Nephron progenitor cell (in vitro differentiated cells): ENCODE measurements around the gene CHSY1.
"Not testable (repeated sequence)": the region's sequence is repeated elsewhere in the genome, so short reads cannot be mapped to it uniquely, and the experiment has no call there.

Experiments used
- DNase-seq: peaks from one replicate; pipeline ENCODE4 v3.0.0; 2021
- H3K27ac Mint-ChIP-seq: 2 replicates; pipeline ENCODE4 v1.8.0; 2021; ENCODE audit warnings: mild to moderate bottlenecking, moderate library complexity, mixed read lengths
- H3K27me3 Mint-ChIP-seq: 2 replicates; pipeline ENCODE4 v1.8.0; 2021; ENCODE audit warnings: mild to moderate bottlenecking, low read depth, mixed read lengths; ENCODE audit not compliant: poor library complexity
- H3K36me3 Mint-ChIP-seq: 2 replicates; pipeline ENCODE4 v1.8.0; 2021; ENCODE audit warnings: low read depth, mixed read lengths
- H3K4me1 Mint-ChIP-seq: 2 replicates; pipeline ENCODE4 v1.8.0; 2021; ENCODE audit warnings: mixed read lengths
- H3K4me3 Mint-ChIP-seq: 2 replicates; pipeline ENCODE4 v1.8.0; 2021; ENCODE audit warnings: mild to moderate bottlenecking, moderate library complexity, mixed read lengths
- H3K9me3 Mint-ChIP-seq: 2 replicates; pipeline ENCODE4 v1.8.0; 2021; ENCODE audit warnings: mild to moderate bottlenecking, moderate library complexity, mixed read lengths
- TF ChIP-seq, protein P1 (sequence below): fragments of 200-600 bp; sonication (generic); IDR thresholded peaks from 2 replicates; pipeline ENCODE4 v1.5.0; 2021; ENCODE audit warnings: antibody characterized with exemption

The CHSY1 gene

DNA sequence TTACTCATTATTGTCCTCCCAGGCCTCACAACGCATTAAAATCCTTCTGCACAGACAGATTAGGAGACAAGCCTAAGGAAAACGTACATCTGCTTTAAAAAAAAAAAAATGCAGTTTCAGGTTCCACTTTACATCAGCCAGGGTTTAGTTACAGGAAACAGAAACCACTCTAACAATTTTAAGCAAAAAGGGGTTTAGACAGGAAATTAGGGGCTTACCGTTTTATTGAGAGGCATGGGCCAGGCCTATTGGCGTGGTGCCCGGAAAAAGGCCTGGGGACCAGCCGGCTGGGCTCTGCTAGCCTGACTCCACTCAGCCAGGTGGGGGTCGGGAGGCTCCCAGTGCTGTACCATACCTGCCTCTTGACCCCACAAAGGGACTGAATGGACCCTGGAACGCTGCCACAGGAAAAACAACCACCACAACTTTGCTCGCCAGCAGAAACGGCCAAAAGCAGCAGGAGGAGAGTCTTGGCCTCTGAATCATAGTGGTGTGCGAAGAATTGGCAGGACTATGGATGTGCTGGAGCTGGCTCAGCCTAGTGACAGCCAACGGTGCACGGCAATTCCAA lies 124.3 kb downstream of the CHSY1 start:
- H3K9me3 Mint-ChIP-seq: peaks cover 20% of the 10 kb centered on the region
- H3K27me3 Mint-ChIP-seq: no peaks in the 10 kb centered on the region
- no peak overlapping the region for H3K4me3 Mint-ChIP-seq
- TF ChIP-seq, protein P1, sequence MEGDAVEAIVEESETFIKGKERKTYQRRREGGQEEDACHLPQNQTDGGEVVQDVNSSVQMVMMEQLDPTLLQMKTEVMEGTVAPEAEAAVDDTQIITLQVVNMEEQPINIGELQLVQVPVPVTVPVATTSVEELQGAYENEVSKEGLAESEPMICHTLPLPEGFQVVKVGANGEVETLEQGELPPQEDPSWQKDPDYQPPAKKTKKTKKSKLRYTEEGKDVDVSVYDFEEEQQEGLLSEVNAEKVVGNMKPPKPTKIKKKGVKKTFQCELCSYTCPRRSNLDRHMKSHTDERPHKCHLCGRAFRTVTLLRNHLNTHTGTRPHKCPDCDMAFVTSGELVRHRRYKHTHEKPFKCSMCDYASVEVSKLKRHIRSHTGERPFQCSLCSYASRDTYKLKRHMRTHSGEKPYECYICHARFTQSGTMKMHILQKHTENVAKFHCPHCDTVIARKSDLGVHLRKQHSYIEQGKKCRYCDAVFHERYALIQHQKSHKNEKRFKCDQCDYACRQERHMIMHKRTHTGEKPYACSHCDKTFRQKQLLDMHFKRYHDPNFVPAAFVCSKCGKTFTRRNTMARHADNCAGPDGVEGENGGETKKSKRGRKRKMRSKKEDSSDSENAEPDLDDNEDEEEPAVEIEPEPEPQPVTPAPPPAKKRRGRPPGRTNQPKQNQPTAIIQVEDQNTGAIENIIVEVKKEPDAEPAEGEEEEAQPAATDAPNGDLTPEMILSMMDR: no peak
- H3K4me1 Mint-ChIP-seq: peaks cover 41% of the 10 kb centered on the region
- H3K27ac Mint-ChIP-seq: peak overlapping the region; percentile 95
- DNase-seq: no peak
- H3K36me3 Mint-ChIP-seq: no peaks in the 10 kb centered on the region

DNA sequence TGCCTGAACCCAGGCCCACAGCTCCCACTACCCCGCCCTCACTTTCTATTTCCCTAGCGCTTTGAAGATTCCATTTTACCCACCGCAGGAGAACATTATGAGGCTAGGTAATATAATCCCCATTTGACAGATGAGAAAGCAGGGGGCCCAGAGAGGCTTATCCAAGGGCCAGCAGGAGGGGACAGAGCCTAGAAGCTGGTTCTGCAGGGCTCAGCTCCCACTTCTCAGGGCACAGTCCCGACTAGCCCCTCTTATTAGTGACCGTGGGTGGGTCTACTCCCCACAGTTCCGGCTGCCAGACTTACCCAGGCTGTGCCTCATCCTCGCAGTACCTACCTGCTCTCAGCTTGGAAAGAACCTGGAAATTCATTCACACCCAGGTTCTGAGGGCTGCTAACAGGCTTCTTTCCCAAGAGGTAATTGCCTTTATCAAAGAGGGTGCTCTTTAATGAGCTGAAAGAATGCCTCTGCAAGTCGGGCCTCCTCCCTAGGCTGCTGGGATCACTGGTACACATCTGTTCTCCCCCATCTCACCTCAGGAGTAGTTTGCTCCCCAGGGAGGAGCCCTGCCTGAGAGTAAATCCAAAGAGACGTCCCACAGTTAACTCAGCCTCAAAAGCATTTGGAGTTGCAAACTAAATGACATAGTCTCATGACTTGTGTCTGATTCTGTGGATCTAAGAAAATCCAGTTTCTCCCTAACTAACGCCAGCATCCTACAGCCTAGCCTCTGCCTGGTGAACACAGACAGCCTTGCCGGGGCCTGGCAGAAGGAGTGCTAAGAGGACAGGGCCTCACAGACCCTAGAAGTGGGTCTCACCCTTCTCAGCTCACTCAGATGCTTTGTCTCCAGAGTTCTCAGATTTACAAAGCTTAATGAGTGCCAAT lies 125.0 kb downstream of the CHSY1 start:
- no peak for DNase-seq
- peak overlapping the region; percentile 95 for H3K27ac Mint-ChIP-seq
- peak overlapping the region; percentile 31 for H3K4me3 Mint-ChIP-seq
- no peaks in the 10 kb centered on the region for H3K36me3 Mint-ChIP-seq
- TF ChIP-seq, protein P1: no peak
- peaks cover 48% of the 10 kb centered on the region for H3K4me1 Mint-ChIP-seq
- H3K27me3 Mint-ChIP-seq: no peaks in the 10 kb centered on the region
- peaks cover 20% of the 10 kb centered on the region for H3K9me3 Mint-ChIP-seq

DNA sequence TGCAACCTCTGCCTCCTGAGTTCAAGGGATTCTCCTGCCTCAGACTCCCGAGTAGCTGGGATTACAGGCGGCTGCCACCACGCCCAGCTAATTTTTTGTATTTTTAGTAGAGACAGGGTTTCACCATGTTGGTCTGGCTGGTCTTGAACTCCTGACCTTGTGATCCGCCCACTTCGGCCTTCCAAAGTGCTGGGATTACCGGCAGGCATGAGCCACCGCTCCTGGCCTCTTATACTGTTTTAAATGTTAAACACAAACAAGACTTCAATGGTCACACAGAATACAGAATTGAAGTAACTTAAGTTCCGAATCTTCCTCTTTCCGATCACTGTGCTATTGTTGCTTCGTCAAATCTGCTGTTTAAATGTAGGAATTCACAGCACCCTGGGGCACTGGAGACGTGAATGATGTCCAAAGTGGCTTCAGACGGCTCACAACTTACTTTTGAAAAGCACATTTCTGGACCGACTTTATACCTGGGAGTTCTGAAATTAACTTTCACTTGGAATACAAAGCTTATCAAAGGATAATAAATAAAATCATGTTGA lies 125.9 kb downstream of the CHSY1 start:
- Mint-ChIP-seq H3K4me1 (peaks cover 57% of the 10 kb centered on the region), H3K9me3 (peaks cover 20% of the 10 kb centered on the region), H3K27ac (peak overlapping the region; percentile 25)
- not testable (repeated sequence) for DNase-seq, H3K36me3 Mint-ChIP-seq, H3K4me3 Mint-ChIP-seq, H3K27me3 Mint-ChIP-seq
